8988T (cell line): ENCODE data around the gene NYAP2.
A peak's percentile ranks its signal among the peaks of the same experiment; 100 is the strongest.

Experiments used
- DNase-seq: peaks from one replicate; pipeline ENCODE4 v3.0.0; 2011

Gene NYAP2

DNA sequence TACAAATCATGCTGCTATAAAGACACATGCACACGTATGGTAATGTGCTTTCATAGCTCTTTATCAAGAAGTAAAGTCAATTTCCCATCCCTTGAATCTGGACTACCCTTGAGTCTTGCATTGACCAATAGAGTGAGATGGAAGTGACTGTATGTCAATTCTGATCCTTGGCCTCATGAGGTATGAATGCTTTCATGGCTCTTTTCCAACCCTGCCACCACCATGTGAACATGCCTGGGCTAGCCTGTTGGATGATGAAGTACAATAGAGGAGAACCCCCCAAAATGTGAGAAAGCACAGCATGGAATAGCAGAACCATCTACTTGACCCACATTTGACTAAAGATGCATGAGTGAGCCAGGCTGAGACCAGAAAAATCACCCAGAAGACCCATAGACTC, 237.0 kb downstream of the NYAP2 start:
- DNase-seq, result no peak

DNA sequence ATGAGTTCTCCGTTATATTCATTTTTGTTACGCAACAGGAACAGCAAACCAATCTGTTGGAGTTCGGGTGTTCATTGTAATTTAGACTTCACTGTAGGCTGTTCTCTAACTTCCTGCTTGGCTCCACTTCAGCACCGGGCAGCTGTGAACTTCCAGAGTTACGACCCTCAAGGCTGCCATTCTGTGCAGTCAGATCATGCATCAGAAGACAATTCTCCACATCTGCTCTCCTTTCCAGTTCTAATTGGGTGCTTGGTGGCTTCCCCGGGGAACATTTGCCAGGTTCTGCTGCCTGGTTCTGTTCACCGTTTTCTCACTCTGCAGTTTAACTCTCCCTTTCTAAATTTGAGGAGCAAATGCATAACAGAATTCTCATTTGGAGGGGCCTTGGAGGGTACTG, 237.7 kb downstream of the NYAP2 start:
- DNase-seq, result no peak

DNA sequence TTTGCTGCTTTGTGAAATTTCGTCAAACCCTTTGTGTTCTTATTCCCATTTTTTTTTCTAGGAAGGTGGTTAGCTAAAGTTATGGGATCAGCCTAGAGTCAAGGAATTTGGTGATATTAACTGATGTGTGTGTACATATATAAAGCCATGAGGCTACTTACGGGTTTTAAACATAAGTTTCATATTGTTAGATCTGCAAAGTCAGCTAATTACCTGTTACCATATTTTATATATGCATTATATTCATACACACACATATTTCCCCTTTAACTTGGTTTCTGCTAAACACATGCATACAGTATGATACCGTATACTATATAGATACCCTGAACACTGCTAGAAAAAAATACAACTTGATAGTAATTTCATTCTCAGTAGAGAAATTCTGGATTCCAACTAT, 241.0 kb downstream of the NYAP2 start:
- DNase-seq, result no peak

DNA sequence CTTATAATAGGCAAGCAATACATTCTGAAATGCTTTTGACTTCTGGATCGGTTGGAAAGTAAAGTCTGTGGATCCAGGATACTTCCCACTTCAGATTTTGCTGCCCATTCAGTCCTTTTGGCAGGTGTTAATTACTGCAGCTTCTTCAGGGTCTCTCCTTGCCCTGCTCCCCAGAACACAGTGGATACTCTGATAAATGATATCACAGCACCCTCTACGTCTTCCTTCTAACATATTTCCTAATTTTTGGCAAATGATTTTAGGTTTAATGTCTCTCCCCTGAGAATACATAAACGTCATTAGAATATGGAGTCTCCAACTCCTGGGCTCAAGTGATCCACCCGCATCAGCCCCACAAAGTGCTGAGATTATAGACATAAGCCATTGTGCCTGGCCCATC, 249.8 kb downstream of the NYAP2 start:
- DNase-seq, result no peak

DNA sequence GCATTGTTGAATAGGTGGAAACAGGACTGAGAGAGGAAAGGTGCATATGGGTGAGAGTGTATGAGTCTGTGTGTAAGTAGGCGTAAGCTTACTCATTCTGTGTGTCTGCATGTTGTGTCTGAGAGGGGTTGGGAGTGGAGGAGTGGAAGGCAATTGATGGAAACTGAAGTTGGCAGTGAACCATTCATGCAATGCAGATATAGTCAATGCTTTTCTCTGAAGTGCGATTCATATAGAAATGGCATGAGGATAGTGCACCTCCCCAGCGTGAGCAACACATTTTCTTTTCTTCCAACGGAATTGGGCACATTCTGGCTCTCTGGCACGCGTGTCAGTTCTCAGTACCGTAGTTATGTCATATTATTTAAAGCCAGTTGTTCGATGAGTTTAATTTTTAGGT, 250.5 kb downstream of the NYAP2 start:
- DNase-seq, result no peak

DNA sequence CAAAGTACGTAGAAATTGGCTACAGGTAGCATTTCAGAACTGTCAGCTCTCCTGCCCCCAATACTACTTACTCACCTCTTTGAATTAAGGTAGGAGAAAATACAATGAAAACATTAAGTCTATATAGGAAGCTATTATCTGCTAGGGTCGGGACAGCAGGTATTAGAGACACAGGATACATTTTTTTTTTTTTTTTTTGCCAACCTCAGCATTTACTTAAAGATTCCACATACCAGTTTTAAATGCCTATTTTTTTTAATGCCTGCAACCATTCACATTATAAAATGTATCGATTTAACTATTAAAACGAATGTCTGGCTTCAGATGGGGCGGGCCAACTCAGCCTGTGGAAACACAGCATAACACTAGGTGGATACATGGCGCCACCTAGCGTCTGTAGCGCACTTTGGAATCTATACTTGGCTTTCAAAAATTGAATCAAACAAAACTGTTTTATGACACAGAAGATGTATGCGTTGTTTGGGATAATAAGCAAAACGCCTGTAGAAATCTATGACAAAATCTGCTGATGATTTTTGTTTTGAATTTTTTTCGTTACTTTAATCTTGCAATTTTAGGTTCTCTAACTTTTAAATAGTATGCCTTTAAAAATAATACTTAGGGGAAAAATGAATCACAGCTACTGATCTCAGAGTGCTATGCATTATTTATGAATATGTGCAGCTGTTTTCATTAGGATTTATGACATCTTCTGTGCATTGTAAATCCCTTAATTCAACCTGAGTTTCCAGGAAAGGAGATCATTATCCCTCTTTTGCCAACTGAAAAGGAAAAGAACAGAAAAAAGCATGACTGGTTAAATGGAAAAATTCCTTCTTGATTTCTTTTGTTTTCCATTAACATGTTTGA, 261.0 kb downstream of the NYAP2 start:
- DNase-seq, result peak; percentile 19

DNA sequence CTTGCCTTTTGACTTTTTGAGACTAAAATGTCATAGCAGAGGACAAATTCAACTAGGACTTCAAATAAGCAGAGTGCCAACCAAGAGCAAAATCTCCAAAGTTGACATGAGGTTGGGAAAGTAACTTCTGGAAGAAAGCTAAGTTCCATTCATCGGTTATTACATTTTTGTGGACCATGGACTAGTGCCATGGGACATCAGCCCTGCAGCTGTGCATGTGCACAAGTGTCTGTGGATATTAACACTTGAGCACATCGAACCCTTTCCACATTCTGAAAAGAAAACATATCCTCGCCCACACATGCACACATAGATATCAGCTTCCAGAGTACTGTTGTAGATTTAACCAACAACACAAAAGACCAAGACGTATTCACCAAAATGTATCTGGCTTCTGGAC, 262.6 kb downstream of the NYAP2 start:
- DNase-seq, result no peak

DNA sequence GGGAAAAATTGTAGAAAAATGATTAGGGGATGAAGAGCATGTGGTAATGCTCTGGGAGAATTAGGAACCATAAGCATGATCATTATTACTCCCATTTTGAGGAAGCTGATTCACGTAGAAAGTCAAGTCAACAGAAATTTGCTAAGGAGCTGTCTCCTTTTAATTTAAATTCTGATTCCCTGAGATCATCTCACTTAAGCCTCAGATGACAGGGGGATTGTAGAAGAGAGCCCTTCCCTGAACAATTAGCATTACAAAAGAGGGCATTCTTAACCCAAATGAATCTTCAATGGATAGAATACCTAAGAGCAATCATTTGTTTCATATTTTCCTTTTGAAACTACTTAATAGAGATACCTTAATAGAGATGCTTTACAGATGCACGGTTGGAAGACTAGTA, 267.9 kb downstream of the NYAP2 start:
- no peak for DNase-seq

DNA sequence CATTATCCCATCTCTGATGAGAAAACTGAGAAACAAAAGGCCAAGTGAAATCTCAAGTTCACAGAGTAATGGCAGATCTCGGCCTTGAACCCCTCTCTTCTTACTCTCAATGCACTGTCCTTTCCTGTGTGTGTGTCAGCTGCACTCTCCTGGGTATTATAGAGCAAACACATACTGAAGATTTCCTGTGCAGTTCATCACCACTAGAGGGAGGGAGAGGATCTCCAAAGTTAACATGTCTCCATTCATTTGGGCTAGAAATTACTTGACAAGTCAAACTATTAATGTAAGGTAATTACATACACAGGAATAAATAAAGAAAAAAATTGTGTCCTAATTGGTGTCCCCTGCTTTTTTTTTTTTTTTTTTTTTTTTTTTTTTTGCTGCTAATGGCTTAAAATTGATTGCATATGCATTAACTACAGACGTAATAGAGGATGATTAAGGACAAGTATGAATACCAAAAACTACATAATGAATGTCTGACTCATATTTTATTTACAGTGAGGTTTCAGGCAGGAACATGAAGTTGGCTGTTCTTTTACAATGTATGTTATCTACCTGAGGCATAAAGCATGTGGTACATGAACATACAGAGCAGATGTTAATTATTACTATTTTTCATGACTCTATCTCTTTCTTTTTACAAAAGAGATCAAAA, 269.2 kb downstream of the NYAP2 start:
- no peak for DNase-seq

DNA sequence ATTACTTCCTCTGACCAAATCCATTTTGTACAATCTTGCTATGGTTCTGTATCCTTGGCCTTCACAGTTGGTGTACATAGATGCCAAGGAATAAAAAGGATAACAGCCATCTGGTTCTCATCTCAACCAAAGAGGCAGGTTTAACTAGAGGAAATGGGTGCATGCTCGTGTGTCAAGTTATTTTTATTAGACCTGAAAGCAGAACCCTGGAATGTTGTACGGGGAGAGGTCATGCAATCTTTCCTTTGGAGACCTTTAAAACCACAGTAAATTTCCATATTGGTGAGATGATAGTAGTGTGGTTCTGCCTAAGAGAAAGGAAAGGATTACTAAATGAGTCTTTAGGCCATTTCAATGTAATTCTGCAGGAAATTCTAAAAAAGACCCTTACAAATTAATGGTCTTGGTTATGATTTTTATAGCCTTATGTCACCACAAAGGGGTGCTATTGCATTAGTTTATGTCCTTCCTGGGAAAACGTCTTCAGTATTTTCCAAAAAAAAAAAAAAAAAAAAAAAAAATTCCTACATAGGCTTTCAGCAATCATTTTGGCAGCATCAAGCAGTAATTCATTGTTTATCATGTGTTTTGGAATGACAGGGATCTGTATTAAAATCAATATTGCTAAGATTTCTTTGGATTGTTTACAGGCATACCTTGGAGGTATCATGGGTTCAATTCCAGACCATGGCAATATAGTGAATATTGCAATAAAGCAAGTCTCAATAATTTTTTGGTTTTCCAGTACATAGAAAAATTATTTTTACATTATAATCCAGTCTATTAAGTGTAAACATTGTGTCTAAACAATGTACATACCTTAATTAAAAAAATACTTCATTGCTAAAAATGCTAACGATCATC, 270.8 kb downstream of the NYAP2 start:
- no peak for DNase-seq

DNA sequence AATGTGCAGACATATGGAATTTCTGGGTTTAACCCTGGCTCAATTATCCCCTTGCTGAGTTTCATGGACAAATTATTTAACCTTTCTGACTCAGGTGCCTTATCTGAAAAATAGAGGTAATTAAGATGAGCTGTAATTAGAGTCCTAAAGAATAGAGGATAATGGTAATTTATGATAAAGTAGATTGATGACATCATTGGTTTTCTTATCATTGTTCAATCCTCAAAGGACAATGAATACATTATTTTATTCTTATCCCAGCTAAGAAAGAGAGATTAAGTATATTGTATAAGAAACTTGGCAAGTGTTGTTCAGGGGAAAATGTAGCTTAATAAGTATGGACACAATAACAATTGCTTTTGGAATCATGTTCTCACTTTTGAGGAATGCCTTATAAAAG, 279.3 kb downstream of the NYAP2 start:
- no peak for DNase-seq

DNA sequence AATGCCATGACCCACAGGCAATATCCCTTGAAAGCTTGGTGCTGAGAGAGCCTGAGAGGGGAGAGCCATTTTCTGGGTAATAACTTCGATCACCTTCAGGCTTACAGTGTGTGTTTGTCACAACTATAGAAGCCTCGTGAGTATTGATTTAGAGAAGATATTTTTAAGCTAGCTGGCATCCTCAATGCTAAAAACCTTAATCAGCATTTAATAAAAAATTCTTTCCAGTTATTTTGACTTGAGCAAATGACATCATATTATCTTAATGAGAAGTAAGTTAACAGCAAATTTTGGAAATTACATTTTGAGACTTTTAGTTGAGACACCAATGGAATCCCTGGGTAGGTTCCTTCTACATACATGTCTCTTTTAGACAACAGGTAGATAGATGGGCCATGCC, 283.7 kb downstream of the NYAP2 start:
- DNase-seq, result no peak

DNA sequence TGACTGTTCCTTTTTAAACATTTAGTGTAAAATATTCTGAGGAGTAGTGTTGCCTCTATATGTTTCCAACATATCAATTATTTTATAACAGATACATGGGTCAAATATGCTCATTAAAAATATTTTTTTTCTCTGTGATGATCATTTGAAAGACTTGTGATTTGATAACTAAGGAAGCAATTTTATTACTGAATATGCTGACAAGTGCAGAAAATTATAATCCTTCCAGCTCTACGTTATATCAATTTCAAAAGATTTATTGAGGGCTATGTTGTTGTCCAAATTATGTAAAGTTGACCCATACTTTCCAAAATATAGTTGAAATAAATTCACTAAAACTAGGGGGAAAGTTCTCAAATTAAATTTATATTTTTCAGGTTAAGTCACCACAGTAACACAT, 290.6 kb downstream of the NYAP2 start:
- no peak for DNase-seq

DNA sequence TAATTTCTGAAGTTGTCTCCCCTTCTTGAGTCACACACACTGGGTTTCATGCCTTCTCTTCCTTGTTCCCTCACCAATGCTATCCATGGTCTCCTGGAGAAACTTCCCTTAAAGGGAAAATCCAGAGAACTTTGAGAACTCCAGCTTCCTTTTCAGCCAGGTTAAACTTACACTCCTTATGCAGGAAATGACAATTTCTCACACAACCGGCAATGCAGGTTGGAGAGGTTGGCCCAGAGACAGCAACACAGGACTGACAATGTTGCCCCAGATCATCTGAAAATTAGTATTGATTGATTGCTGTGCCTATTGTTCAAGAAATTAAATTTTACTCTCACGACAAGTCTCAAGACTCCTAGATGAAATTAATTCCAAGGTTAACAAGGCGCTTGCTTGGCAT, 292.2 kb downstream of the NYAP2 start:
- no peak for DNase-seq

DNA sequence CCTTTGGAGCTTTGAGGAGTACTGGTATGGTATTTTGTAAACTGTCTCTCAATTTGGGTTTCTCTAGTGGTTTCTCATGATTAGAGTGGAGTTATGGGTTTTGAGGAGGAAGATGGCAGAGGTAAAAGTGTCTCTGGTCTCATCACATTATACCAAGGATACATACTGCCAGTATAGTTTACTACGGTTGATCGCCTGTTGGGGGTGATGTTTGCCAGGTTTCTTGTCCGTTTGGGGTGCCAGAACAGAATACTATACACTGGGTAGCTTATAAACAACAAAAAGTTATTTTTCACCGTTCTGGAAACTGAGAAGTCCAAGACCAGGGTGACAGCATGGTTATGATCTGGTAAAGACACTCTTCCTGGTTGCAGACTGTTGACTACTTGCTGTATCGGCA, 293.7 kb downstream of the NYAP2 start:
- DNase-seq, result no peak

DNA sequence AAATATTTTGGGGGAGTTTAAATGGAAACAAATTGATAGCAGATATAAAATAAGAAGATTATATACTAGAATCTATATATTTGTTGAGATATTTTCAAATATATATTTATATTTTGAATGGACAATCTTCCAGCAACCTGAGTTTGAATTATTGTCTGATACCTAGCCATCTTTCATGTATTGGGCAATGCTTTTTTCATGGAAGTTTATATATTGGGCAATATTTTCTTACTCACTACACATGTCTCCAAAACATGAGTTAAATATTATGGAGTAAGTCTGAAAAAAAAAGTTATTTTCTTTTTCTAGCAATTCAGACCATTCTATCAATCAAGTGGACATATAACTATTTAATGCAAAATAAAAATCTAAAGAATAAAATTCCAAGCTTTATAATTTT, 295.2 kb downstream of the NYAP2 start:
- DNase-seq, result no peak

DNA sequence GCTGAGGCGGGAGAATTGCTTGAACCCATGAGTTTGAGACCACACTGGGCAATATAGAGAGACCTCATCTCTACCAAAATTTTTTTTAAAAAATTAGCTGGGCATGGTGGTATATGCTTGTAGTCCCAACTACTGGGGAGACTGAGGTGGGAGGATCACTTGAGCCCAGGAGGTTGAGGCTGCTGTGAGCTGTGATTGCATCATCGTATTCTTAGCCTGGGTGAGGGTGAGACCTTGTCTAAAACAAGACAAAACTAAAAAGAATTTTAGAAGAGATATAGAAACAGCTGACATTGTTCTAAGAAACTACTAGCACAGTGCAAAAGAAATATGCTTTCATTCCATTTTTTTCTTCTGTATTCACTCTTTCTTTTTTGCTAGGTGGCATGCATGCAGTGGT, 298.4 kb downstream of the NYAP2 start:
- no peak for DNase-seq
